Measurements from ENCODE around the gene PDCD11. TPM values are rescaled to one million over a fixed set of nuclear protein-coding genes. Genes with fewer than 3 reads are reported as not detected.

The PDCD11 gene
- total and polyA plus RNA-seq, 2 experiments from 2014 or later = 17.5 to 26.6 TPM

DNA sequence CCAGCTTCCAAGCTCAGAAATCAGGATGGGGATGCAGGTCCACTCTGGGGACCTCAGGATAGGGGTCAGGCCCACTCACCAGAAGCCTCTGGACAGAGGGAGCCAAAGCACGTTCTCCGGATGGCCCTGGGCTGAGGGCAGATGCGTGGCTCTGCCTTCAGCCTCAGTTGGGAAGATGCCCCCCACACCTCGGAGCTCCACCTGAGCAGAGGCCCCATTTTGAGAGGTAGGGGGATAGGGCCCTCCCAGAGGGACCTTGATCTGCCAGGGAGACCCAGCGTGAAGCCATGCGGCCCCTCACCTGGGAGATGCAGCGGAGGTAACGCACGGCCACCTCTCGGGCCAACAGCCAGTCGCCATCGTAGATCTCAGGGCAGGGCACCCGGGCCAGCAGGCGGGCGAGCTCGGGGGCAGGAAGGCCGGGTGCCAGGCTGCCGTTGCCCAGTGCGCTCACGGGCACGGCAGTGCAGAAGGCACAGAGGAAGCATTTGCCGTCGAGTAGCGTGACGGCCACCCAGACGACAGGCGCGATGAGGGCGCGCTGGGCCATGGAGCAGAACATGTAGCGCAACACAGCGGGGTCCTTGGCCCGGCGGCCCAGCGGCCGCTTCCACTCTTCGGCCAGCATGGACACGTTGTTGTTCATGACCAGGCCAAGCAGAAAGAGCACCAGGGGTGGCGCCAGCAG is 61.6 kb downstream of the PDCD11 start:
- Histone ChIP-seq H4K20me1 (ENCODE audit: insufficient read depth) (no peaks in the 10 kb centered on the region), H3K9ac (no peak overlapping the region), H3K9me3 (ENCODE audit: low read depth) (no peaks in the 10 kb centered on the region), H3K4me2 (ENCODE audit: unreplicated experiment) (no peak overlapping the region), H3K27ac (no peak overlapping the region), H3K4me1 (ENCODE audit: insufficient read depth) (0 out of 2 replicates have a peak, but pooled peaks cover under 1% of the 10 kb centered on the region), H3K4me3 (no peak overlapping the region), H3K9me2 (ENCODE audit: insufficient read depth) (no peaks in the 10 kb centered on the region), H3K79me2 (ENCODE audit: insufficient read depth) (no peaks in the 10 kb centered on the region), H3K27me3 (replicated peaks; ENCODE audit: insufficient read depth) (no peaks in the 10 kb centered on the region), H3K36me3 (ENCODE audit: low read depth) (no peaks in the 10 kb centered on the region), H3F3A (ENCODE audit: insufficient read depth) (no peaks in the 10 kb centered on the region), H2AFZ (no peak overlapping the region)
- no peak for DNase-seq
- TF ChIP-seq EZH2 (IDR thresholded peaks at IDR 0.05; ENCODE audit: insufficient read depth, poor library complexity, severe bottlenecking) = no peak
- no peak for TF ChIP-seq EZH2phosphoT487 (IDR thresholded peaks at IDR 0.05; ENCODE audit: insufficient read depth, low read depth)
- 93 to 96% methylated on average over 39 of the region's 39 CpGs for WGBS, 2 experiments (ENCODE audit: low coverage in 1 of 2, low lambda C conversion rate in 2 of 2, missing lambda C conversion rate in 2 of 2)
- in situ Hi-C loops (cut with MboI) = no loop called here

DNA sequence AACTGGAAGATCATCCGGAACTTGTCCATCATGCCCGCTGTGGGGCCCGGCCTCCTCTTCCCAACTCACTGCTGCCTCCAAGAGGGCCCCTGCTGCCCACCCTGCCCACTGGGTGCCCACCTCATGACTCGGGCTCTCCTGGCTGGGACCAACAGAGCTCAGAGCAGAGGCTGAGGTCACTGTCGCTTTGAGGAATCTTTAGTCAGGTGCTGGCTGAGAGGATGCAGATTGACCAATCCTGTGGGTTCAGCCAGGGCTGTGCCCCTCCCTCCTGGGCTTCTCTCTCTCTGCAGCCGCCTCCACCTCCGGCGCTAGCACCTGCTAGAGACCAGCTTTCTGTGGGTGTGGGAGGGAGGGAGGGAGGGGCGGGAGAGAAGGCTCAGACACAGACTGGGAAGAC is 62.3 kb downstream of the PDCD11 start, which contains the start of gene CALHM1:
Gene CALHM1 (minus strand): TSS at position 181 of the 400 bp plus-strand sequence. CDS start 149 bp downstream, at position 32.
- no peak within 1 kb of the TSS for H3K4me3 ChIP-seq
- TF ChIP-seq EZH2phosphoT487 (IDR thresholded peaks at IDR 0.05; ENCODE audit: insufficient read depth, low read depth) (no peak), EZH2 (IDR thresholded peaks at IDR 0.05; ENCODE audit: insufficient read depth, poor library complexity, severe bottlenecking) (no peak)
- H2AFZ ChIP-seq = no peak within 1 kb of the TSS
- WGBS, 2 experiments (ENCODE audit: low coverage in 1 of 2, low lambda C conversion rate in 2 of 2, missing lambda C conversion rate in 2 of 2) = 69 to 85% methylated on average over 8 to 9 of the region's 9 CpGs
- no peak for DNase-seq
- H3K9me3 ChIP-seq (ENCODE audit: low read depth) = no peaks in the 10 kb centered on the region
- no peak within 1 kb of the TSS for H3K4me2 ChIP-seq (ENCODE audit: unreplicated experiment)
- H3K9me2 ChIP-seq (ENCODE audit: insufficient read depth) = no peaks in the 10 kb centered on the region
- no peaks in the 10 kb centered on the region for H3K79me2 ChIP-seq (ENCODE audit: insufficient read depth)
- in situ Hi-C loops (cut with MboI) = no loop called here
- H3K36me3 ChIP-seq (ENCODE audit: low read depth) = no peaks in the 10 kb centered on the region
- no peaks in the 10 kb centered on the region for H3F3A ChIP-seq (ENCODE audit: insufficient read depth)
- H4K20me1 ChIP-seq (ENCODE audit: insufficient read depth) = no peaks in the 10 kb centered on the region
- no peak within 1 kb of the TSS for H3K9ac ChIP-seq
- no peaks in the 10 kb centered on the region for H3K4me1 ChIP-seq (ENCODE audit: insufficient read depth)
- H3K27me3 ChIP-seq (replicated peaks; ENCODE audit: insufficient read depth) = no peaks in the 10 kb centered on the region
- H3K27ac ChIP-seq = no peak within 1 kb of the TSS

DNA sequence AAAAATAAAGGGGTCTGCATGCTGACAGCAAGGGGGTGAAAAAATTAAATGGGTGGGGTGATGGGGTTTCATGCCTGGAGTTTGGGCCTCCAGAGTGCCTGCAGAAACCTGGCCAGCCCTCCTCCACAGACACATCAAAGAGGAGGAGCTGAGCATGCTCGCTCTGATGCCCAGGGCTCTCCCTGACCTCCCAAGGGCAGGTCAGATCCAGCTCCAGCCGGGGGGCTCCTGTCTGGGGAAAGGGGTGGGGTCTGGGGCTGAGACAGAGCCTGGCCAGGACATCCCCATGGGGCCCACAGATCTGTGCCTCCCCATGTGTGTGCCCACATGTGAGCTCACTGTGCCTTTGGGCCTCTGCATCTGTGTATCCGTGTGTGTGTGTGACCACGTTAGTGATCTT is 63.2 kb downstream of the PDCD11 start:
- TF ChIP-seq EZH2phosphoT487 (IDR thresholded peaks at IDR 0.05; ENCODE audit: insufficient read depth, low read depth) (no peak), EZH2 (IDR thresholded peaks at IDR 0.05; ENCODE audit: insufficient read depth, poor library complexity, severe bottlenecking) (no peak)
- DNase-seq = no peak
- Histone ChIP-seq H3K27ac (no peak overlapping the region), H3K4me1 (ENCODE audit: insufficient read depth) (no peaks in the 10 kb centered on the region), H4K20me1 (ENCODE audit: insufficient read depth) (no peaks in the 10 kb centered on the region), H3K79me2 (ENCODE audit: insufficient read depth) (no peaks in the 10 kb centered on the region), H3K9me2 (ENCODE audit: insufficient read depth) (no peaks in the 10 kb centered on the region), H3F3A (ENCODE audit: insufficient read depth) (no peaks in the 10 kb centered on the region), H3K4me3 (no peak overlapping the region), H3K4me2 (ENCODE audit: unreplicated experiment) (no peak overlapping the region), H3K9me3 (ENCODE audit: low read depth) (no peaks in the 10 kb centered on the region), H3K36me3 (ENCODE audit: low read depth) (no peaks in the 10 kb centered on the region), H3K9ac (no peak overlapping the region), H2AFZ (no peak overlapping the region), H3K27me3 (replicated peaks; ENCODE audit: insufficient read depth) (no peaks in the 10 kb centered on the region)
- in situ Hi-C loops (cut with MboI) = no loop called here
- 59 to 77% methylated on average over 3 to 4 of the region's 4 CpGs for WGBS, 2 experiments (ENCODE audit: low coverage in 1 of 2, low lambda C conversion rate in 2 of 2, missing lambda C conversion rate in 2 of 2)

DNA sequence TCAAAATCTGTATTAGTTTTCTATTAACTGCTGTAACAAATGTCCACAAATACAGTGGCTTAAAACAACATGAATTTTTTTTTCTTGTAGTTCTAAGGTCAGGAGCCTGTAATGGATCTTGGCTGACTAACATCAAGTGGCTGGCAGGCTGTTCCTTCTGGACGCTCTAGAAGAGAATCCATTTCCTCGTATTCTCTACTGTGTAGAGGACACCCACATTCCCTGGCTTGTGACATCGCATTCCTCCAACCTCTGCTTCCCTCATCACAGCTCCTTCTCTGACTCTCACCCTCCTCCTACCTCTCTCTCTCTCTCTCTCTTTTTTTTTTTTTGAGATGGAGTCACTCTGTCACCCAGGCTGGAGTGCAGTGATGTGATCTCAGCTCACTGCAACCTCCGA is 67.1 kb downstream of the PDCD11 start:
- no peaks in the 10 kb centered on the region for H3K9me2 ChIP-seq (ENCODE audit: insufficient read depth)
- H3K4me3 ChIP-seq = no peak overlapping the region
- no peaks in the 10 kb centered on the region for H3F3A ChIP-seq (ENCODE audit: insufficient read depth)
- H3K4me1 ChIP-seq (ENCODE audit: insufficient read depth) = no peaks in the 10 kb centered on the region
- peak; percentile 44 for DNase-seq
- no peak overlapping the region for H3K4me2 ChIP-seq (ENCODE audit: unreplicated experiment)
- H3K9ac ChIP-seq = no peak overlapping the region
- H2AFZ ChIP-seq = no peak overlapping the region
- no peaks in the 10 kb centered on the region for H3K27me3 ChIP-seq (replicated peaks; ENCODE audit: insufficient read depth)
- no peak overlapping the region for H3K27ac ChIP-seq
- H3K36me3 ChIP-seq (ENCODE audit: low read depth) = no peaks in the 10 kb centered on the region
- H4K20me1 ChIP-seq (ENCODE audit: insufficient read depth) = no peaks in the 10 kb centered on the region
- TF ChIP-seq EZH2phosphoT487 (IDR thresholded peaks at IDR 0.05; ENCODE audit: insufficient read depth, low read depth) (no peak), EZH2 (IDR thresholded peaks at IDR 0.05; ENCODE audit: insufficient read depth, poor library complexity, severe bottlenecking) (no peak)
- no peaks in the 10 kb centered on the region for H3K79me2 ChIP-seq (ENCODE audit: insufficient read depth)
- H3K9me3 ChIP-seq (ENCODE audit: low read depth) = no peaks in the 10 kb centered on the region
- in situ Hi-C loops (cut with MboI) = no loop called here
- WGBS, 2 experiments (ENCODE audit: low coverage in 1 of 2, low lambda C conversion rate in 2 of 2, missing lambda C conversion rate in 2 of 2) = 51 to 68% methylated on average over 4 of the region's 4 CpGs

All from GM23248 (cell line).